ENCODE measurements around the gene SLC8A1.

DNA sequence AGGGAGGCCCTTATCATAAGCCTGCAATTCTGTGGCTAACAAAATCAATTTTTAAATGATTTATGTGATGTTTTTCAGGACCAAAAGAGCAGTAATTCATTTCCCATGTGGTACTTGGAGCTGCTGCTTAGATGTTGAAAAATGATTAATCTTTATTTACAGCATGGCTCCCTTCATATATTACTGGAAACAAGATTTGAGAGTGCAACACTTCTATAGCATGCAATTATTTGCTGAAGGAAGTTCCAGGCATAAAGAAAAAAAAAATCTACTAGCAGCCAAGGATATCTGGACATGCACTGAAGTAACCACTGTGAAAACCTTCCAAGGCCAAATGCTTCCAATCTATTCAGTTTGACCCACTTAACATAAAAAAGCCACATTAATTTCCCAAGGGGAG lies 186.3 kb downstream of the SLC8A1 start:
- TF ChIP-seq, protein P1, sequence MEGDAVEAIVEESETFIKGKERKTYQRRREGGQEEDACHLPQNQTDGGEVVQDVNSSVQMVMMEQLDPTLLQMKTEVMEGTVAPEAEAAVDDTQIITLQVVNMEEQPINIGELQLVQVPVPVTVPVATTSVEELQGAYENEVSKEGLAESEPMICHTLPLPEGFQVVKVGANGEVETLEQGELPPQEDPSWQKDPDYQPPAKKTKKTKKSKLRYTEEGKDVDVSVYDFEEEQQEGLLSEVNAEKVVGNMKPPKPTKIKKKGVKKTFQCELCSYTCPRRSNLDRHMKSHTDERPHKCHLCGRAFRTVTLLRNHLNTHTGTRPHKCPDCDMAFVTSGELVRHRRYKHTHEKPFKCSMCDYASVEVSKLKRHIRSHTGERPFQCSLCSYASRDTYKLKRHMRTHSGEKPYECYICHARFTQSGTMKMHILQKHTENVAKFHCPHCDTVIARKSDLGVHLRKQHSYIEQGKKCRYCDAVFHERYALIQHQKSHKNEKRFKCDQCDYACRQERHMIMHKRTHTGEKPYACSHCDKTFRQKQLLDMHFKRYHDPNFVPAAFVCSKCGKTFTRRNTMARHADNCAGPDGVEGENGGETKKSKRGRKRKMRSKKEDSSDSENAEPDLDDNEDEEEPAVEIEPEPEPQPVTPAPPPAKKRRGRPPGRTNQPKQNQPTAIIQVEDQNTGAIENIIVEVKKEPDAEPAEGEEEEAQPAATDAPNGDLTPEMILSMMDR (IDR thresholded peaks at IDR 0.05), result no peak
- TF ChIP-seq POLR2A (IDR thresholded peaks at IDR 0.05), result no peak
